Liver (tissue), 9 donors: ENCODE results near the gene DERA. TPM values are rescaled to one million over a fixed set of nuclear protein-coding genes. Genes with fewer than 3 reads are reported as not detected.

Experiments
- DNase-seq: peaks from one replicate; pipeline ENCODE4 v3.0.0-alpha.2; 2017; ENCODE audit warnings: low spot score
- H3K27ac ChIP-seq, 2 donors: one replicate each; pipeline ENCODE4 v1.7.0; 2013; ENCODE audit warnings: inconsistent platforms in 2 of 2, low read length in 2 of 2, control low read depth in 1 of 2, low read depth in 1 of 2, mild to moderate bottlenecking in 1 of 2
- H3K27me3 ChIP-seq, 4 donors: one replicate each; pipeline versions ENCODE4 v1.6.1 to v1.7.0; 2013; ENCODE audit warnings: low read length in 3 of 4, inconsistent platforms in 1 of 4, mild to moderate bottlenecking in 1 of 4, moderate library complexity in 1 of 4; ENCODE audit not compliant: control insufficient read depth in 4 of 4, insufficient read depth in 4 of 4
- H3K36me3 ChIP-seq, 4 donors: one replicate each; pipeline versions ENCODE4 v1.6.1 to v1.7.0; 2013; ENCODE audit warnings: low read length in 3 of 4, mild to moderate bottlenecking in 3 of 4, low read depth in 1 of 4, moderate library complexity in 1 of 4; ENCODE audit not compliant: control insufficient read depth in 4 of 4, insufficient read depth in 3 of 4
- H3K4me1 ChIP-seq, 4 donors: one replicate each; pipeline versions ENCODE4 v1.6.1 to v1.7.0; 2013; ENCODE audit warnings: low read length in 3 of 4, mild to moderate bottlenecking in 3 of 4, moderate library complexity in 1 of 4; ENCODE audit not compliant: control insufficient read depth in 4 of 4, insufficient read depth in 4 of 4
- H3K4me3 ChIP-seq, 3 donors: one replicate each; pipeline versions ENCODE4 v1.6.1 to v1.7.0; 2013; ENCODE audit warnings: low read length in 3 of 3, control low read depth in 1 of 3, low read depth in 1 of 3, mild to moderate bottlenecking in 1 of 3
- H3K9ac ChIP-seq, 2 donors: one replicate each; pipeline ENCODE4 v1.7.0; 2013; ENCODE audit warnings: low read length in 2 of 2, mild to moderate bottlenecking in 2 of 2, moderate library complexity in 2 of 2, control low read depth in 1 of 2, low read depth in 1 of 2
- H3K9me3 ChIP-seq, 4 donors: one replicate each; pipeline versions ENCODE4 v1.6.1 to v1.7.0; 2013; ENCODE audit warnings: low read length in 3 of 4; ENCODE audit not compliant: control insufficient read depth in 4 of 4
- EGR1 ChIP-seq, 2 donors: IDR thresholded peaks; 2 replicates each; pipeline ENCODE4 v1.6.1; 2016 to 2018; ENCODE audit warnings: antibody characterized with exemption in 2 of 2, low read depth in 2 of 2
- FOXA1 ChIP-seq: IDR thresholded peaks from 2 replicates; pipeline ENCODE4 v1.6.1; 2016; ENCODE audit warnings: antibody characterized with exemption
- FOXA2 ChIP-seq: IDR thresholded peaks from 2 replicates; pipeline ENCODE4 v1.6.1; 2016; ENCODE audit warnings: antibody characterized with exemption
- GABPA ChIP-seq, 2 donors: IDR thresholded peaks in 1 of 2; conservative IDR thresholded peaks in 1 of 2; 2 replicates each; pipeline ENCODE4 v1.6.1; 2016; ENCODE audit warnings: antibody characterized with exemption in 2 of 2, mild to moderate bottlenecking in 1 of 2, moderate library complexity in 1 of 2
- HNF4A ChIP-seq, 2 donors: conservative IDR thresholded peaks; 2 replicates each; pipeline ENCODE4 v1.6.1; 2016; ENCODE audit warnings: antibody characterized with exemption in 2 of 2, mild to moderate bottlenecking in 2 of 2
- HNF4G ChIP-seq: IDR thresholded peaks from 2 replicates; pipeline ENCODE4 v1.6.1; 2016; ENCODE audit warnings: antibody characterized with exemption
- JUND ChIP-seq, 2 donors: IDR thresholded peaks; 2 replicates each; pipeline ENCODE4 v1.6.1; 2016; ENCODE audit warnings: antibody characterized with exemption in 2 of 2
- NR2F2 ChIP-seq: IDR thresholded peaks from 2 replicates; pipeline ENCODE4 v1.6.1; 2016; ENCODE audit warnings: antibody characterized with exemption
- RAD21 ChIP-seq, 2 donors: IDR thresholded peaks; 2 replicates each; pipeline ENCODE4 v1.6.1; 2016; ENCODE audit warnings: antibody characterized with exemption in 2 of 2, mild to moderate bottlenecking in 2 of 2
- RXRA ChIP-seq, 2 donors: IDR thresholded peaks; 2 replicates each; pipeline ENCODE4 v1.6.1; 2017 to 2018; ENCODE audit warnings: antibody characterized with exemption in 2 of 2, mild to moderate bottlenecking in 1 of 2
- SP1 ChIP-seq: IDR thresholded peaks from 2 replicates; pipeline ENCODE4 v1.6.1; 2018; ENCODE audit warnings: antibody characterized with exemption, mild to moderate bottlenecking
- TAF1 ChIP-seq: conservative IDR thresholded peaks from 2 replicates; pipeline ENCODE4 v1.6.1; 2016; ENCODE audit warnings: antibody characterized with exemption, mild to moderate bottlenecking
- YY1 ChIP-seq: IDR thresholded peaks from 2 replicates; pipeline ENCODE4 v1.6.1; 2016; ENCODE audit warnings: antibody characterized with exemption, mild to moderate bottlenecking
- WGBS: extraction: QIAGEN DNeasy Blood & Tissue Kit; methylation state at CpG from one replicate; pipeline ENCODE4 v1.1.7; 2013; 5-methylcytosine and 5-hydroxymethylcytosine counted together
- polyA plus RNA-seq, 2 donors: library from polyadenylated mRNA; stranded (reverse) in 1 of 2; unstranded in 1 of 2; fragments of 200-250 nt in 1 of 2; fragments of >200 nt in 1 of 2; fragmentation: Nextera tagmentation in 1 of 2; extraction: Ambion mirVana in 1 of 2; gene quantifications; one replicate each; pipeline versions ENCODE4 v1.2.1 to v1.2.3, GENCODE V29; 2013 to 2015
- total RNA-seq, 2 donors: library from RNA; depleted of rRNA; stranded (reverse); fragments of >200 nt; gene quantifications; one replicate each; pipeline ENCODE4 v1.2.3, GENCODE V29; 2014
- TF ChIP-seq, protein P1 (sequence below): IDR thresholded peaks from 2 replicates; pipeline ENCODE4 v1.6.1; 2016; ENCODE audit warnings: antibody characterized with exemption
- TF ChIP-seq, protein P2 (sequence below): IDR thresholded peaks from 2 replicates; pipeline ENCODE4 v1.6.1; 2016; ENCODE audit warnings: antibody characterized with exemption
- TF ChIP-seq, protein P3 (sequence below): IDR thresholded peaks from 2 replicates; pipeline ENCODE4 v1.6.1; 2016; ENCODE audit warnings: antibody characterized with exemption, mild to moderate bottlenecking
- TF ChIP-seq, protein P4 (sequence below): IDR thresholded peaks from 2 replicates; pipeline ENCODE4 v1.6.1; 2016; ENCODE audit warnings: antibody characterized with exemption
- TF ChIP-seq, protein P5 (sequence below): fragments of 150-350 bp; IDR thresholded peaks from 2 replicates; pipeline ENCODE4 v1.5.1; 2017; ENCODE audit warnings: improper control_type of control experiment, low read depth, low read length; ENCODE audit not compliant: missing input control
- donor health status: healthy.
- donor health status: healthy.
- donor health status: healthy.
- donor health status: healthy.
- donor health status: healthy.

DERA gene
- total and polyA plus RNA-seq, 4 donors, result 32.9 to 65.2 (median 52.4) TPM

DNA sequence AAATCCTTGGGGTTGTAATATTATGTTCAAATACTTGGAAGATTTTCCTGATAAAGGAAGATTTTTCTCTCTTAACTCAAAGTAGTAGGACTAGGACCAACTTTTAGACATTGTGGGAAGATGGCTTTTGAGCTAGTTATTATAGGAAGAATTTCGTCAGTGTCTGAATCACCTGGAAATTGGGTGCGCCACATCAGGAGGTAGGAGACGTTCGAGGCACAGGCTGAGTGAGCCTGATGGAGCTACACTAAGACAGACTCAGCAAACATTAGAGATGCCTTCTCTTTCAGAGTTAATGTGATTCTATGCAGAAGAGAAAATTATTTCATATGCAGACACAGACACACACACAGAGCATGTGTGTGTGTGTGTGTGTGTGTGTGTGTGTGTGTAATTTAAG, 84.7 kb downstream of the DERA start:
- no peaks in the 10 kb centered on the region for H3K27me3 ChIP-seq
- DNase-seq, result no peak
- H3K4me3 ChIP-seq, result no peak overlapping the region
- TF ChIP-seq TAF1 (no peak), HNF4G (no peak), JUND (IDR thresholded peaks at IDR 0.05) (no peak), YY1 (no peak), RAD21 (IDR thresholded peaks at IDR 0.05) (no peak), HNF4A (conservative IDR thresholded peaks at IDR 0.05) (no peak), GABPA (IDR thresholded peaks at IDR 0.05 in 1 of 2, conservative IDR thresholded peaks at IDR 0.05 in 1 of 2) (no peak), SP1 (no peak), FOXA1 (no peak), NR2F2 (no peak), EGR1 (IDR thresholded peaks at IDR 0.05; ENCODE audit: low read depth in 2 of 2) (no peak), FOXA2 (no peak), RXRA (IDR thresholded peaks at IDR 0.05) (no peak)
- TF ChIP-seq, protein P1, sequence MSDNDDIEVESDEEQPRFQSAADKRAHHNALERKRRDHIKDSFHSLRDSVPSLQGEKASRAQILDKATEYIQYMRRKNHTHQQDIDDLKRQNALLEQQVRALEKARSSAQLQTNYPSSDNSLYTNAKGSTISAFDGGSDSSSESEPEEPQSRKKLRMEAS, result no peak
- TF ChIP-seq, protein P2, sequence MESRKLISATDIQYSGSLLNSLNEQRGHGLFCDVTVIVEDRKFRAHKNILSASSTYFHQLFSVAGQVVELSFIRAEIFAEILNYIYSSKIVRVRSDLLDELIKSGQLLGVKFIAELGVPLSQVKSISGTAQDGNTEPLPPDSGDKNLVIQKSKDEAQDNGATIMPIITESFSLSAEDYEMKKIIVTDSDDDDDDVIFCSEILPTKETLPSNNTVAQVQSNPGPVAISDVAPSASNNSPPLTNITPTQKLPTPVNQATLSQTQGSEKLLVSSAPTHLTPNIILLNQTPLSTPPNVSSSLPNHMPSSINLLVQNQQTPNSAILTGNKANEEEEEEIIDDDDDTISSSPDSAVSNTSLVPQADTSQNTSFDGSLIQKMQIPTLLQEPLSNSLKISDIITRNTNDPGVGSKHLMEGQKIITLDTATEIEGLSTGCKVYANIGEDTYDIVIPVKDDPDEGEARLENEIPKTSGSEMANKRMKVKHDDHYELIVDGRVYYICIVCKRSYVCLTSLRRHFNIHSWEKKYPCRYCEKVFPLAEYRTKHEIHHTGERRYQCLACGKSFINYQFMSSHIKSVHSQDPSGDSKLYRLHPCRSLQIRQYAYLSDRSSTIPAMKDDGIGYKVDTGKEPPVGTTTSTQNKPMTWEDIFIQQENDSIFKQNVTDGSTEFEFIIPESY, result no peak
- TF ChIP-seq, protein P3, sequence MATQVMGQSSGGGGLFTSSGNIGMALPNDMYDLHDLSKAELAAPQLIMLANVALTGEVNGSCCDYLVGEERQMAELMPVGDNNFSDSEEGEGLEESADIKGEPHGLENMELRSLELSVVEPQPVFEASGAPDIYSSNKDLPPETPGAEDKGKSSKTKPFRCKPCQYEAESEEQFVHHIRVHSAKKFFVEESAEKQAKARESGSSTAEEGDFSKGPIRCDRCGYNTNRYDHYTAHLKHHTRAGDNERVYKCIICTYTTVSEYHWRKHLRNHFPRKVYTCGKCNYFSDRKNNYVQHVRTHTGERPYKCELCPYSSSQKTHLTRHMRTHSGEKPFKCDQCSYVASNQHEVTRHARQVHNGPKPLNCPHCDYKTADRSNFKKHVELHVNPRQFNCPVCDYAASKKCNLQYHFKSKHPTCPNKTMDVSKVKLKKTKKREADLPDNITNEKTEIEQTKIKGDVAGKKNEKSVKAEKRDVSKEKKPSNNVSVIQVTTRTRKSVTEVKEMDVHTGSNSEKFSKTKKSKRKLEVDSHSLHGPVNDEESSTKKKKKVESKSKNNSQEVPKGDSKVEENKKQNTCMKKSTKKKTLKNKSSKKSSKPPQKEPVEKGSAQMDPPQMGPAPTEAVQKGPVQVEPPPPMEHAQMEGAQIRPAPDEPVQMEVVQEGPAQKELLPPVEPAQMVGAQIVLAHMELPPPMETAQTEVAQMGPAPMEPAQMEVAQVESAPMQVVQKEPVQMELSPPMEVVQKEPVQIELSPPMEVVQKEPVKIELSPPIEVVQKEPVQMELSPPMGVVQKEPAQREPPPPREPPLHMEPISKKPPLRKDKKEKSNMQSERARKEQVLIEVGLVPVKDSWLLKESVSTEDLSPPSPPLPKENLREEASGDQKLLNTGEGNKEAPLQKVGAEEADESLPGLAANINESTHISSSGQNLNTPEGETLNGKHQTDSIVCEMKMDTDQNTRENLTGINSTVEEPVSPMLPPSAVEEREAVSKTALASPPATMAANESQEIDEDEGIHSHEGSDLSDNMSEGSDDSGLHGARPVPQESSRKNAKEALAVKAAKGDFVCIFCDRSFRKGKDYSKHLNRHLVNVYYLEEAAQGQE, result no peak
- TF ChIP-seq, protein P4, sequence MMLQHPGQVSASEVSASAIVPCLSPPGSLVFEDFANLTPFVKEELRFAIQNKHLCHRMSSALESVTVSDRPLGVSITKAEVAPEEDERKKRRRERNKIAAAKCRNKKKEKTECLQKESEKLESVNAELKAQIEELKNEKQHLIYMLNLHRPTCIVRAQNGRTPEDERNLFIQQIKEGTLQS, result no peak
- no peaks in the 10 kb centered on the region for H3K9me3 ChIP-seq
- no peak overlapping the region for H3K27ac ChIP-seq
- peaks cover 0 to 4% (median 0%) of the 10 kb centered on the region in 4 donors for H3K36me3 ChIP-seq
- peaks cover 0 to 21% (median 18%) of the 10 kb centered on the region in 4 donors for H3K4me1 ChIP-seq
- no peak overlapping the region for H3K9ac ChIP-seq
- 94% methylated on average over 4 of the region's 4 CpGs for WGBS

DNA sequence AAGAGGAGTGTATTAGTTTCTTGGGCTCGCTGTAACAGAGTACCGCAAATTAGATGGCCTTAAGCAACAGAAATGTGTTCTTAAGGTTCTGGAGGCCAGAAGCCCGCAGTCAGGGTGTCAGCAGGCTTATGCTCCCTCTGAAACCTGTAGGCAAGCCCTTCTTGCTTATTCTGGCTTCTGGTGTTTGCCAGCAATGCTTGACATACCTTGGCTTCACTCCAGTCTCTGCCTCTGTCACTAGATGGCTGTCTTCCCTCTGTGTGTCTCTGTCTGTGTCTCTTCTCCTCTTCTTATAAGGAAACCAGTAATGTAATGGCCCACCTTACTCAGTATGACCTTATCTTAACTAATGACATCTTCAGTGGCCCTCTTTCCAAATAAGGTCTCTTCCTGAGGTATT, 85.1 kb downstream of the DERA start:
- no peak overlapping the region for H3K4me3 ChIP-seq
- H3K36me3 ChIP-seq, result peaks cover 0 to 4% (median 0%) of the 10 kb centered on the region in 4 donors
- WGBS, result 66% methylated on average over 3 of the region's 3 CpGs
- no peaks in the 10 kb centered on the region for H3K27me3 ChIP-seq
- TF ChIP-seq HNF4A (conservative IDR thresholded peaks at IDR 0.05), result peak in 1 of 2 donors; percentile 3
- TF ChIP-seq, protein P5, sequence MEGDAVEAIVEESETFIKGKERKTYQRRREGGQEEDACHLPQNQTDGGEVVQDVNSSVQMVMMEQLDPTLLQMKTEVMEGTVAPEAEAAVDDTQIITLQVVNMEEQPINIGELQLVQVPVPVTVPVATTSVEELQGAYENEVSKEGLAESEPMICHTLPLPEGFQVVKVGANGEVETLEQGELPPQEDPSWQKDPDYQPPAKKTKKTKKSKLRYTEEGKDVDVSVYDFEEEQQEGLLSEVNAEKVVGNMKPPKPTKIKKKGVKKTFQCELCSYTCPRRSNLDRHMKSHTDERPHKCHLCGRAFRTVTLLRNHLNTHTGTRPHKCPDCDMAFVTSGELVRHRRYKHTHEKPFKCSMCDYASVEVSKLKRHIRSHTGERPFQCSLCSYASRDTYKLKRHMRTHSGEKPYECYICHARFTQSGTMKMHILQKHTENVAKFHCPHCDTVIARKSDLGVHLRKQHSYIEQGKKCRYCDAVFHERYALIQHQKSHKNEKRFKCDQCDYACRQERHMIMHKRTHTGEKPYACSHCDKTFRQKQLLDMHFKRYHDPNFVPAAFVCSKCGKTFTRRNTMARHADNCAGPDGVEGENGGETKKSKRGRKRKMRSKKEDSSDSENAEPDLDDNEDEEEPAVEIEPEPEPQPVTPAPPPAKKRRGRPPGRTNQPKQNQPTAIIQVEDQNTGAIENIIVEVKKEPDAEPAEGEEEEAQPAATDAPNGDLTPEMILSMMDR, result peak; percentile 9
- TF ChIP-seq RAD21 (IDR thresholded peaks at IDR 0.05), result peak; percentile 63 to 66
- TF ChIP-seq RXRA (IDR thresholded peaks at IDR 0.05), result peak in 1 of 2 donors; percentile 4
- no peak for TF ChIP-seq SP1
- DNase-seq, result no peak
- H3K9me3 ChIP-seq, result no peaks in the 10 kb centered on the region
- no peak overlapping the region for H3K27ac ChIP-seq
- no peak overlapping the region for H3K9ac ChIP-seq
- peaks cover 0 to 21% (median 18%) of the 10 kb centered on the region in 4 donors for H3K4me1 ChIP-seq
